H9 (cell line): ENCODE measurements around the gene ZFPM1. TPM values are rescaled to one million over a fixed set of nuclear protein-coding genes. Genes with fewer than 3 reads are reported as not detected.

Experiments used
- DNase-seq: peaks from one replicate; pipeline ENCODE4 v3.0.0-alpha.2; 2017
- H2AFZ ChIP-seq: one replicate; pipeline ENCODE4 v1.6.1; 2013; ENCODE audit warnings: mild to moderate bottlenecking, low read length, control low read depth, moderate library complexity
- H2AK5ac ChIP-seq: 2 replicates; pipeline ENCODE4 v1.6.1; 2013; ENCODE audit warnings: low read length, control low read depth, mixed read lengths; ENCODE audit not compliant: insufficient read length
- H2BK120ac ChIP-seq: one replicate; pipeline ENCODE4 v1.6.1; 2013; ENCODE audit warnings: low read depth, mild to moderate bottlenecking, low read length, control low read depth, inconsistent platforms; ENCODE audit not compliant: poor library complexity, severe bottlenecking
- H2BK12ac ChIP-seq: 2 replicates; pipeline ENCODE4 v1.6.1; 2013; ENCODE audit warnings: low read length, control low read depth, mixed read lengths, low read depth; ENCODE audit not compliant: insufficient read length
- H2BK15ac ChIP-seq: 2 replicates; pipeline ENCODE4 v1.6.1; 2013; ENCODE audit warnings: low read depth, low read length, control low read depth
- H2BK20ac ChIP-seq: one replicate; pipeline ENCODE4 v1.6.1; 2013; ENCODE audit warnings: low read depth, mild to moderate bottlenecking, low read length, control low read depth, inconsistent platforms; ENCODE audit not compliant: poor library complexity, severe bottlenecking
- H2BK5ac ChIP-seq: 2 replicates; pipeline ENCODE4 v1.6.1; 2013; ENCODE audit warnings: low read length, control low read depth, mixed read lengths; ENCODE audit not compliant: insufficient read length
- H3K14ac ChIP-seq: 2 replicates; pipeline ENCODE4 v1.6.1; 2013; ENCODE audit warnings: low read length, control low read depth; ENCODE audit not compliant: insufficient read depth
- H3K18ac ChIP-seq: 2 replicates; pipeline ENCODE4 v1.6.1; 2013; ENCODE audit warnings: low read depth, mild to moderate bottlenecking, mixed read lengths, low read length, control low read depth; ENCODE audit not compliant: insufficient read length
- H3K23ac ChIP-seq: 2 replicates; pipeline ENCODE4 v1.6.1; 2013; ENCODE audit warnings: low read length, control low read depth, mixed read lengths, low read depth; ENCODE audit not compliant: insufficient read length
- H3K23me2 ChIP-seq: 2 replicates; pipeline ENCODE4 v1.6.1; 2013; ENCODE audit warnings: low read depth, mild to moderate bottlenecking, mixed read lengths, low read length, control low read depth; ENCODE audit not compliant: insufficient read length, poor library complexity, severe bottlenecking
- H3K27ac ChIP-seq: 2 replicates; pipeline ENCODE4 v1.5.1; 2013; ENCODE audit warnings: low read length, control low read depth, mixed read lengths, low read depth; ENCODE audit not compliant: insufficient read length
- H3K27me3 ChIP-seq: 2 replicates; pipeline ENCODE4 v1.6.1; 2013; ENCODE audit warnings: low read length, control low read depth, inconsistent platforms; ENCODE audit not compliant: insufficient read depth
- H3K4ac ChIP-seq: 2 replicates; pipeline ENCODE4 v1.6.1; 2013; ENCODE audit warnings: low read depth, mild to moderate bottlenecking, control low read depth, inconsistent platforms, low read length, moderate library complexity
- H3K4me1 ChIP-seq: 2 replicates; pipeline ENCODE4 v1.6.1; 2013; ENCODE audit warnings: low read length, control low read depth, inconsistent platforms; ENCODE audit not compliant: insufficient read depth
- H3K4me2 ChIP-seq: 2 replicates; pipeline ENCODE4 v1.6.1; 2013; ENCODE audit warnings: low read length, control low read depth, mixed read lengths; ENCODE audit not compliant: insufficient read length, insufficient read depth
- H3K56ac ChIP-seq: 2 replicates; pipeline ENCODE4 v1.6.1; 2013; ENCODE audit warnings: low read depth, mild to moderate bottlenecking, mixed read lengths, low read length, control low read depth; ENCODE audit not compliant: insufficient read length
- H3K79me1 ChIP-seq: 2 replicates; pipeline ENCODE4 v1.6.1; 2013; ENCODE audit warnings: low read depth, mild to moderate bottlenecking, moderate library complexity, low read length, control low read depth, inconsistent platforms; ENCODE audit not compliant: insufficient read depth, poor library complexity, severe bottlenecking
- H3K79me2 ChIP-seq: 2 replicates; pipeline ENCODE4 v1.6.1; 2013; ENCODE audit warnings: low read length, control low read depth, inconsistent platforms; ENCODE audit not compliant: insufficient read depth
- H3K9ac ChIP-seq: 2 replicates; pipeline ENCODE4 v1.6.1; 2013; ENCODE audit warnings: low read length, control low read depth, mixed read lengths; ENCODE audit not compliant: insufficient read length; ENCODE audit errors: extremely low read depth
- H3K9me3 ChIP-seq: one replicate; pipeline ENCODE4 v1.6.1; 2013; ENCODE audit warnings: low read depth, low read length, inconsistent platforms; ENCODE audit not compliant: control insufficient read depth
- H3T11ph ChIP-seq: one replicate; pipeline ENCODE4 v1.6.1; 2013; ENCODE audit warnings: mild to moderate bottlenecking, low read length, control low read depth, inconsistent platforms
- H4K20me1 ChIP-seq: one replicate; pipeline ENCODE4 v1.6.1; 2013; ENCODE audit not compliant: control insufficient read depth, insufficient read length, insufficient read depth
- H4K5ac ChIP-seq: 2 replicates; pipeline ENCODE4 v1.6.1; 2013; ENCODE audit warnings: low read depth, mild to moderate bottlenecking, mixed read lengths, low read length, control low read depth; ENCODE audit not compliant: insufficient read length
- H4K8ac ChIP-seq: replicated peaks from 2 replicates; pipeline ENCODE4 v1.6.1; 2013; ENCODE audit warnings: low read length, control low read depth, mixed read lengths, low read depth; ENCODE audit not compliant: insufficient read length
- H4K91ac ChIP-seq: 2 replicates; pipeline ENCODE4 v1.6.1; 2013; ENCODE audit warnings: low read depth, mild to moderate bottlenecking, moderate library complexity, mixed read lengths, low read length, control low read depth; ENCODE audit not compliant: insufficient read length
- H3K27ac Mint-ChIP-seq, 3 experiments: 2 replicates in 2 of 3; 3 replicates in 1 of 3; pipeline ENCODE4 v1.8.0; 2020 to 2021; ENCODE audit warnings: mixed read lengths in 3 of 3, mild to moderate bottlenecking in 1 of 3, moderate library complexity in 1 of 3
- H3K27me3 Mint-ChIP-seq: 2 replicates; pipeline ENCODE4 v1.8.0; 2021; ENCODE audit warnings: low read depth, mild to moderate bottlenecking, moderate library complexity, mixed read lengths
- H3K36me3 Mint-ChIP-seq, 3 experiments: 2 replicates in 2 of 3; 3 replicates in 1 of 3; pipeline ENCODE4 v1.8.0; 2020 to 2021; ENCODE audit warnings: low read depth in 3 of 3, mixed read lengths in 3 of 3; ENCODE audit not compliant: insufficient read depth in 1 of 3
- H3K4me1 Mint-ChIP-seq, 2 experiments: 2 replicates each; pipeline ENCODE4 v1.8.0; 2020; ENCODE audit warnings: mixed read lengths in 2 of 2
- H3K4me3 Mint-ChIP-seq, 2 experiments: 2 replicates in 1 of 2; 3 replicates in 1 of 2; pipeline ENCODE4 v1.8.0; 2020 to 2021; ENCODE audit warnings: mild to moderate bottlenecking in 2 of 2, mixed read lengths in 2 of 2, moderate library complexity in 1 of 2
- H3K9me3 Mint-ChIP-seq, 2 experiments: 2 replicates in 1 of 2; 3 replicates in 1 of 2; pipeline ENCODE4 v1.8.0; 2020; ENCODE audit warnings: mild to moderate bottlenecking in 2 of 2, mixed read lengths in 2 of 2, moderate library complexity in 1 of 2
- WGBS: extraction: QIAGEN DNeasy Blood & Tissue Kit; methylation state at CpG from one replicate; pipeline ENCODE4 v1.1.7; 2013; ENCODE audit warnings: missing lambda C conversion rate, low lambda C conversion rate, mixed read lengths; ENCODE audit not compliant: insufficient read length; ENCODE audit errors: extremely low coverage; 5-methylcytosine and 5-hydroxymethylcytosine counted together
- total RNA-seq: library from RNA; stranded (reverse); gene quantifications from 2 replicates; pipeline ENCODE4 v1.2.1, GENCODE V29; 2021
- TF ChIP-seq, protein P1 (sequence below): fragments of 200-600 bp; sonication (generic); conservative IDR thresholded peaks from 3 replicates; pipeline ENCODE4 v1.8.0; 2021; ENCODE audit warnings: antibody characterized with exemption, mild to moderate bottlenecking

Gene ZFPM1
- total RNA-seq, 1 experiment from 2014 or later, result 3.6 TPM

DNA sequence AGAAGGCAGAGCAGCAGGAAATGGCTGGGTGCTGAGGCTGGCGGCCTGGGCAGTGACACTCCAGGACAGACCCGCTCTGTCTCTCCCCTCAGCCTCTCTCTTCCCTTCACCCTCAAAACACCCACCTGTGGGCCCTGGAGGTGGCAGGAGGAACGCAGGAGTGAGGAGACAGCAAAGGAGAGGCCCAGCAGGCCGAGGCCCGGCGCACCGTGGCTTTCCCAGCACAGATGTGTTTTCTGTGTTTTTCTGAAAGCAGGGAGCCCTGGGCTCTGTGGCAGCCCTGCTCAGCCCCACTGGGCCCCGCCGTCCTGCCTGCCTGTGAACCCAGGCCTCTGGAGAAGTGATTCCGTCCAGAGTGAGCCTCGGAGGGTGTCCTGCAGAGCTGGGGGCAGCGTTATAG lies 39.8 kb upstream of the ZFPM1 start:
- H3K56ac ChIP-seq, result no peak overlapping the region
- no peak overlapping the region for H3K18ac ChIP-seq
- H2BK120ac ChIP-seq, result no peak overlapping the region
- H3K4me1 Mint-ChIP-seq, result peaks cover 0 to 3% of the 10 kb centered on the region in 2 experiments; a peak in 1 of 4 replicates
- H3K4ac ChIP-seq, result no peak overlapping the region
- H3K23ac ChIP-seq, result no peak overlapping the region
- no peak overlapping the region for H4K5ac ChIP-seq
- no peaks in the 10 kb centered on the region for H3K4me1 ChIP-seq
- H2AK5ac ChIP-seq, result no peak overlapping the region
- H3K27me3 Mint-ChIP-seq, result no peaks in the 10 kb centered on the region
- H3K27me3 ChIP-seq, result no peaks in the 10 kb centered on the region
- no peak overlapping the region for H3K4me3 Mint-ChIP-seq
- H3K4me2 ChIP-seq, result no peak overlapping the region
- H3K79me2 ChIP-seq, result no peaks in the 10 kb centered on the region
- no peaks in the 10 kb centered on the region for H3K79me1 ChIP-seq
- no peak for DNase-seq
- no peak overlapping the region; the same call in 1 of the 2 replicates for H3K14ac ChIP-seq
- no peaks in the 10 kb centered on the region for H3K9me3 ChIP-seq
- H3T11ph ChIP-seq, result no peak overlapping the region
- H2BK5ac ChIP-seq, result no peak overlapping the region
- no peak overlapping the region for H4K8ac ChIP-seq
- H3K27ac Mint-ChIP-seq, result no peak overlapping the region
- no peaks in the 10 kb centered on the region for H4K20me1 ChIP-seq
- no peaks in the 10 kb centered on the region; a peak in 1 of 7 replicates for H3K36me3 Mint-ChIP-seq
- H2BK12ac ChIP-seq, result no peak overlapping the region
- H4K91ac ChIP-seq, result no peak overlapping the region
- H2BK20ac ChIP-seq, result no peak overlapping the region
- H2BK15ac ChIP-seq, result no peak overlapping the region
- WGBS, result no CpG with 5 or more reads among the region's 12 CpGs
- no peak overlapping the region for H3K27ac ChIP-seq
- no peaks in the 10 kb centered on the region for H3K9me3 Mint-ChIP-seq
- TF ChIP-seq, protein P1, sequence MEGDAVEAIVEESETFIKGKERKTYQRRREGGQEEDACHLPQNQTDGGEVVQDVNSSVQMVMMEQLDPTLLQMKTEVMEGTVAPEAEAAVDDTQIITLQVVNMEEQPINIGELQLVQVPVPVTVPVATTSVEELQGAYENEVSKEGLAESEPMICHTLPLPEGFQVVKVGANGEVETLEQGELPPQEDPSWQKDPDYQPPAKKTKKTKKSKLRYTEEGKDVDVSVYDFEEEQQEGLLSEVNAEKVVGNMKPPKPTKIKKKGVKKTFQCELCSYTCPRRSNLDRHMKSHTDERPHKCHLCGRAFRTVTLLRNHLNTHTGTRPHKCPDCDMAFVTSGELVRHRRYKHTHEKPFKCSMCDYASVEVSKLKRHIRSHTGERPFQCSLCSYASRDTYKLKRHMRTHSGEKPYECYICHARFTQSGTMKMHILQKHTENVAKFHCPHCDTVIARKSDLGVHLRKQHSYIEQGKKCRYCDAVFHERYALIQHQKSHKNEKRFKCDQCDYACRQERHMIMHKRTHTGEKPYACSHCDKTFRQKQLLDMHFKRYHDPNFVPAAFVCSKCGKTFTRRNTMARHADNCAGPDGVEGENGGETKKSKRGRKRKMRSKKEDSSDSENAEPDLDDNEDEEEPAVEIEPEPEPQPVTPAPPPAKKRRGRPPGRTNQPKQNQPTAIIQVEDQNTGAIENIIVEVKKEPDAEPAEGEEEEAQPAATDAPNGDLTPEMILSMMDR, result no peak
- no peaks in the 10 kb centered on the region for H3K23me2 ChIP-seq
- no peak overlapping the region for H2AFZ ChIP-seq
- H3K9ac ChIP-seq, result no peak overlapping the region
